Common myeloid progenitor, CD34-positive (primary cell): ENCODE measurements around the gene FBXW7. TPM values are rescaled to one million over a fixed set of nuclear protein-coding genes. Genes with fewer than 3 reads are reported as not detected.

Source experiments
- CTCF ChIA-PET: fragments of 350-600 bp; sonication (Branson Sonifier 250); formaldehyde crosslinking; loops from one replicate; lab custom pipeline; 2021; ENCODE audit warnings: antibody characterized with exemption; lab: Charles Lee
- POLR2A ChIA-PET: fragments of 350-600 bp; sonication (Branson Sonifier 250); formaldehyde crosslinking; loops from one replicate; lab custom pipeline; 2021; ENCODE audit warnings: antibody characterized with exemption; lab: Charles Lee
- DNase-seq, 3 donors: peaks; one replicate each; pipeline versions ENCODE4 v3.0.0 to v3.0.0-alpha.2; 2013
- H3K27ac ChIP-seq, 2 experiments: 1 replicate in 1 of 2; 2 replicates in 1 of 2; pipeline ENCODE4 v1.7.0; 2013; ENCODE audit warnings: inconsistent platforms in 2 of 2, low read length in 2 of 2, mild to moderate bottlenecking in 2 of 2, low read depth in 1 of 2, moderate library complexity in 1 of 2; ENCODE audit not compliant: severe bottlenecking in 2 of 2, insufficient read depth in 1 of 2, poor library complexity in 1 of 2
- H3K27me3 ChIP-seq, 5 experiments: replicated peaks in 2 of 5; 1 replicate in 3 of 5; 2 replicates in 2 of 5; pipeline versions ENCODE4 v1.6.1 to v1.7.0; 2013; ENCODE audit warnings: low read length in 4 of 5, mild to moderate bottlenecking in 2 of 5, moderate library complexity in 2 of 5, inconsistent platforms in 1 of 5; ENCODE audit not compliant: insufficient read depth in 5 of 5, control insufficient read depth in 4 of 5
- H3K36me3 ChIP-seq, 4 experiments: 1 replicate in 2 of 4; 2 replicates in 2 of 4; pipeline versions ENCODE4 v1.6.1 to v1.7.0; 2013; ENCODE audit warnings: low read length in 3 of 4, control low read depth in 1 of 4, mild to moderate bottlenecking in 1 of 4; ENCODE audit not compliant: control insufficient read depth in 4 of 4, insufficient read depth in 4 of 4
- H3K4me1 ChIP-seq, 4 experiments: 1 replicate in 3 of 4; 2 replicates in 1 of 4; pipeline versions ENCODE4 v1.6.1 to v1.7.1; 2013; ENCODE audit warnings: low read length in 3 of 4, mild to moderate bottlenecking in 3 of 4, control low read depth in 1 of 4, inconsistent platforms in 1 of 4, moderate library complexity in 1 of 4; ENCODE audit not compliant: control insufficient read depth in 4 of 4, insufficient read depth in 4 of 4; ENCODE audit errors: control extremely low read depth in 1 of 4
- H3K4me3 ChIP-seq, 7 experiments: 1 replicate in 4 of 7; 2 replicates in 3 of 7; pipeline versions ENCODE4 v1.5.1 to v1.7.0; 2013; ENCODE audit warnings: mild to moderate bottlenecking in 7 of 7, low read length in 6 of 7, moderate library complexity in 6 of 7, inconsistent platforms in 2 of 7, low read depth in 2 of 7, control low read depth in 1 of 7; ENCODE audit not compliant: insufficient read depth in 4 of 7, control insufficient read depth in 1 of 7; ENCODE audit errors: extremely low read depth in 1 of 7
- H3K9me3 ChIP-seq, 5 experiments: 1 replicate in 4 of 5; 2 replicates in 1 of 5; pipeline versions ENCODE4 v1.6.1 to v1.7.1; 2013; ENCODE audit warnings: low read length in 4 of 5, mild to moderate bottlenecking in 2 of 5, inconsistent platforms in 1 of 5, low read depth in 1 of 5, moderate library complexity in 1 of 5; ENCODE audit not compliant: control insufficient read depth in 4 of 5, insufficient read depth in 2 of 5; ENCODE audit errors: control extremely low read depth in 1 of 5
- WGBS: methylation state at CpG from one replicate; pipeline ENCODE4 v1.1.5; 2013; ENCODE audit not compliant: insufficient coverage; 5-methylcytosine and 5-hydroxymethylcytosine counted together
- polyA plus RNA-seq: library from polyadenylated mRNA; unstranded; fragments of 120-200 nt; gene quantifications from one replicate; pipeline ENCODE4 v1.2.1, GENCODE V29; 2013

The FBXW7 gene, protein sequence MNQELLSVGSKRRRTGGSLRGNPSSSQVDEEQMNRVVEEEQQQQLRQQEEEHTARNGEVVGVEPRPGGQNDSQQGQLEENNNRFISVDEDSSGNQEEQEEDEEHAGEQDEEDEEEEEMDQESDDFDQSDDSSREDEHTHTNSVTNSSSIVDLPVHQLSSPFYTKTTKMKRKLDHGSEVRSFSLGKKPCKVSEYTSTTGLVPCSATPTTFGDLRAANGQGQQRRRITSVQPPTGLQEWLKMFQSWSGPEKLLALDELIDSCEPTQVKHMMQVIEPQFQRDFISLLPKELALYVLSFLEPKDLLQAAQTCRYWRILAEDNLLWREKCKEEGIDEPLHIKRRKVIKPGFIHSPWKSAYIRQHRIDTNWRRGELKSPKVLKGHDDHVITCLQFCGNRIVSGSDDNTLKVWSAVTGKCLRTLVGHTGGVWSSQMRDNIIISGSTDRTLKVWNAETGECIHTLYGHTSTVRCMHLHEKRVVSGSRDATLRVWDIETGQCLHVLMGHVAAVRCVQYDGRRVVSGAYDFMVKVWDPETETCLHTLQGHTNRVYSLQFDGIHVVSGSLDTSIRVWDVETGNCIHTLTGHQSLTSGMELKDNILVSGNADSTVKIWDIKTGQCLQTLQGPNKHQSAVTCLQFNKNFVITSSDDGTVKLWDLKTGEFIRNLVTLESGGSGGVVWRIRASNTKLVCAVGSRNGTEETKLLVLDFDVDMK
- 26.7 TPM for polyA plus RNA-seq

DNA sequence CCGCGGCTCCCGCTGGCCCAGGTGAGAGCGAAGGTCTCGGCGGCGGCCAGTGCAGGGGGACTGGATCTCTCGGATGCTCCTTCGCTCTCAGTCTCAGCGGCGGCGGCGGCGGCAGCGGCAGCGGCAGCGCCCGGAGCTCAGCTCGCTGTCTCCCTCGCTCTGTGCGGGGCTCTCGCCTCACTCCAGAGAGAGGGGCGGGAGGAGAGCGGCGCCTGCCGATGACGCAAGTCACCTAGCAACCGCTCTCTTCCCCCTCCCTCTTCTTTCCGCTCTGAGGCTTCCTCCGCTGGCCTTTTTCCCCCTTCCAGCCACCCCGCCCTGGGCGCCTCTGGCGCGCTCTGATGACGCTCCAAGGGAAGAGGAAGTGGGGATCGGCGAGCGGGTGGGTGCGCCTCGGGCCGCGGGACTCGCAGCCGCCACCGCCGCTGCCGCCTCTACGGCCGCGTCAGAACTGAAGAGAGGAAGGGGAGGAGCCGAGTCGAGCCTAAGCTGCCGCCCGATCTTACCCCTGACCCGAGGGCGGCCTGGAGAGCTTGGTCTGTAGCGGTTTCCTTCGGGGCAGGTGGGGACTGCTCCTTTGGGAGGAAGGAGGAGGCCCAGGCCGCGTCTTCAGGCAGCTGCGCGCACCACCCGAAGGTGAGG is at the start of gene FBXW7:
TSS of gene FBXW7 (minus strand) at position 190 of the 642 bp plus-strand sequence. CDS start 124,289 bp downstream, outside the sequence.
- peak within 1 kb of the TSS; percentile 82 to 100 (median 91) for H3K4me3 ChIP-seq
- WGBS = under 1% methylated on average over 42 of the region's 63 CpGs
- CTCF ChIA-PET = interaction anchor here (0.7 to 2.5 kb wide), 5 partner anchors 18 to 79 kb away, joined by 3 to 11 read pairs (median 5); no protein-coding TSS in a partner anchor
- POLR2A ChIA-PET = interaction anchor here (0.7 to 1.1 kb wide), 4 partner anchors 9 to 335 kb away, joined by 3 to 5 read pairs (median 4); no protein-coding TSS in a partner anchor
- H3K27ac ChIP-seq = peak within 1 kb of the TSS; percentile 86 to 95
- H3K36me3 ChIP-seq = peaks cover 5 to 12% (median 8%) of the 10 kb centered on the region in 4 experiments
- peak; percentile 99 to 100 (median 100) for DNase-seq
- H3K27me3 ChIP-seq = no peaks in the 10 kb centered on the region
- peaks cover 0 to 10% (median 0%) of the 10 kb centered on the region in 5 experiments for H3K9me3 ChIP-seq
- peaks cover 12 to 40% (median 24%) of the 10 kb centered on the region in 4 experiments for H3K4me1 ChIP-seq

DNA sequence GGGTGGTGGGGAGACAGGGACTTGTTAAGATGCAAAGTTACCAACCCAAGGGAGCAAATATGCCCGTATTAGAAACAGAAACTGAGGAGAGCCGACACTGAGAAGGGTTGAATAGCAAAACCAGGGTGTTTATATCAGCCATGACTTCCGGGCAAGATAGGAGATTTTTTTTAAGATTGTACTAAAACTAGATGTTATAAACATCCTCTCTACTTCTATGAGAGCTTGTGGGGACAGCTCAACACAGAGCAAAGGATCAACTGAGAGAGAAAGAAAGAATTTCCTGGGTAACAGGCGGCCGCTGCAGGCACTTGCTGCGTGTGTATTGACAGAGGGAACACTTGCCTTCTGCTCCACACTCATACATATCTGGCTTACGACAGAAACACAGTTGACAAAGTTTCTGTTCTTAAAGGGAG is 49.1 kb upstream of the FBXW7 start:
- DNase-seq = no peak
- H3K36me3 ChIP-seq = no peaks in the 10 kb centered on the region
- H3K27me3 ChIP-seq = no peaks in the 10 kb centered on the region
- WGBS = 100% methylated on average over 2 of the region's 7 CpGs
- ChIA-PET POLR2A (no interaction called here), CTCF (no interaction called here)
- no peaks in the 10 kb centered on the region for H3K4me1 ChIP-seq
- H3K4me3 ChIP-seq = no peak overlapping the region
- no peak overlapping the region for H3K27ac ChIP-seq
- H3K9me3 ChIP-seq = no peaks in the 10 kb centered on the region

DNA sequence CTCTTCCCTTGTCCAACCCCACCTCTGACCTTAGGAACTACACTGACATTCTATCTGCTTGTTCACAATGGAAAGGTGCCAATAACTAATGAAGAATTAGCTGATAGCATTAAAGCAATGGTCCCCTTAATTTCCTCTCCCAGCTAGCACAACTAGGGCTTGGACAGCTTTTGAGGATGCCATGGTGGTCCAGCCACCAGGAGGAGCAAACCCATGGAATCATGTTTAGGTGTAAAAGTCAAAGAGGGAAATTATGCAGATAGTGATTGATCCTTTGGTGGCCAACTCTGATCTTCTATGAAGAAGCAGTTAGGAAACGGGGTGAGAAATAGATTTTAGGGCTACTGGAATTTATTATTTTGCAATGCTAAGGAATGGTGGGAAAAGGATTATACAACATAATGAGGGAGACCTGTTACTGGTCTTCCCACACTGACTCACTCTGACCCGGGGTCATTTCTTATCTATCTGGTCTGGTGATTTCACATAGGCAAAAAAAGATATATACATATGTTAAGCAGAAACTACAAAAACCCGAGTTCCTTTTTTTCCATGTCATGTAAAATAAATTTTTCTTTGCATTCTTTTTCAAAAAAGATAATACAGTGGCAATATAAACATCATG is 45.8 kb upstream of the FBXW7 start:
- CTCF ChIA-PET = no interaction called here
- H3K4me3 ChIP-seq = no peak overlapping the region
- H3K27me3 ChIP-seq = no peaks in the 10 kb centered on the region
- no peak for DNase-seq
- POLR2A ChIA-PET = no interaction called here
- H3K9me3 ChIP-seq = no peaks in the 10 kb centered on the region
- WGBS = 100% methylated on average over 1 of the region's 3 CpGs
- H3K36me3 ChIP-seq = no peaks in the 10 kb centered on the region
- H3K27ac ChIP-seq = no peak overlapping the region
- no peaks in the 10 kb centered on the region for H3K4me1 ChIP-seq

DNA sequence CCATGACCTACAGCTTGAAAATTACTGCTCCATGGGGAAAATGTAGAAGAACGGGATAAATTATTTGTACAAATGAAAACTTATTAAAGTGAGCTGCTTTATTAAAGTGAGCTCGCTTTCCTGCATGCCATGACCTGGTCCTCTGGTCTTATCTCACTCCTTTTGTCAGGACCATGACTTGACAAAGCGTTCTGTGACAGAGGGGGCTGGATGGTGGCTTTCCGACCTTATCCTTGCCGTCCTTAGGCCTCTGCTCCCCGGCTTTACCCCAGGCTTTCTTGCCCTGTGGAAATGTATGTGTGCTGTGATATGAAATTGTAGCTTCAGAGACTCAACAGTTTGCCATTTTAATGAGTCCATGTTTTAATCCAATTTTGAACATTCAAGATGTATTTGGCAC is 44.0 kb upstream of the FBXW7 start:
- no peaks in the 10 kb centered on the region for H3K9me3 ChIP-seq
- ChIA-PET POLR2A (interaction anchor here (1.5 kb wide), 1 partner anchor 10 kb away, joined by 5 read pairs; no protein-coding TSS in a partner anchor), CTCF (interaction anchor here (1.2 kb wide), 1 partner anchor 48 kb away, joined by 3 read pairs; no protein-coding TSS in a partner anchor)
- no peak overlapping the region for H3K27ac ChIP-seq
- H3K4me3 ChIP-seq = no peak overlapping the region
- WGBS = 93% methylated on average over 3 of the region's 6 CpGs
- H3K36me3 ChIP-seq = no peaks in the 10 kb centered on the region
- H3K27me3 ChIP-seq = no peaks in the 10 kb centered on the region
- DNase-seq = no peak
- no peaks in the 10 kb centered on the region for H3K4me1 ChIP-seq

DNA sequence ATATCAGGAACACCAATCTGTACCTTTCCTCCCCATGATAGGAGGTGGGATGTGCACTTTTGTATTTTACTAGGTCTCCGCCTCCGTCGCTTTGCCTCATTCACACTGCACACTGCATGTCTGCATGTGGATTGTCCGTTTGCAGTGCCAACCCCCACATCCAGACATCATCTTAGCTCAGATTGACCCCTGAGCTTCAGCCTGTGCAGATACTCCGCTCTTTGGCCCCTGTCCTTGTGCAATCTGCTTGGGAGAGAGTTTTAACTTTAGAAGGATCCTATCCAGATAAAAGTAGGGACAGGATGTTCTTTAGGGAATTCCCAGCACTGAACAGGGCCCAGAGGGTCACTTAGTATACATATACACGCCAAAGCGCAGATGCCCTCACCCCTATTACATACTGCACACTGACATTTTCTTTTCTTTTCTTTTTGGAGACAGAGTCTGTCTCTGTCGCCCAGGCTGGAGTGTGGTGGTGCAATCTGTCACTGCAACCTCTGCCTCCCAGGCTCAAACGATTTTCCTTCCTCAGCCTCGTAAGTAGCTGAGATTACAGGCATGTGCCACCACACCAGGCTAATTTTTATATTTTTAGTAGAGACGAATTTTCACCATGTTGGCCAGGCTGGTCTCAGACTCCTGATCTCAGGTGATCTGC is 43.3 kb upstream of the FBXW7 start:
- no peak overlapping the region for H3K4me3 ChIP-seq
- H3K4me1 ChIP-seq = no peaks in the 10 kb centered on the region
- H3K27me3 ChIP-seq = no peaks in the 10 kb centered on the region
- WGBS = 93% methylated on average over 11 of the region's 11 CpGs
- H3K36me3 ChIP-seq = no peaks in the 10 kb centered on the region
- no peaks in the 10 kb centered on the region for H3K9me3 ChIP-seq
- CTCF ChIA-PET = interaction anchor here (1.2 to 1.3 kb wide), 2 partner anchors 11 to 49 kb away, joined by 3 to 4 read pairs; no protein-coding TSS in a partner anchor
- POLR2A ChIA-PET = interaction anchor here (1.5 kb wide), 1 partner anchor 11 kb away, joined by 5 read pairs; no protein-coding TSS in a partner anchor
- no peak overlapping the region for H3K27ac ChIP-seq
- DNase-seq = no peak

DNA sequence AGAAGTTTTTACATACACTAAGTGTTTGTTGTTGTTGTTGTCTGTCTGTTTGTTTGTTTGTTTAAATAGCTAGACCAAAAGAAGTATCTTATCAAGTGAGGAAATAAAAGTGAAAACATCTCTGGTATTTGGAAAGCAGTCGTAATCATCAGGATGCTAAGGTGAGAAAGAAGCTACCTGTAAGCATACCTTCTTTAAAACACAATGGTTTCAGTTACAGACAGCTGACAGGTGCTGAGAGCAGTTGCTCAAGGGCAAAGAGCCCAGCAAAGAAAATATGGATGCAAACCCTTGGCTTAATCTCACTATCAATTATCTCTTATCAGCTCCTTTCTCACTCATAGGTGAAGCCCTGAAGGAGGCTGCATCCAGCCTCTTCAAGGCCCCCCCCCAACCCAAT is 42.8 kb upstream of the FBXW7 start:
- Histone ChIP-seq H3K4me3 (no peak overlapping the region), H3K9me3 (no peaks in the 10 kb centered on the region), H3K27me3 (no peaks in the 10 kb centered on the region), H3K36me3 (no peaks in the 10 kb centered on the region), H3K27ac (no peak overlapping the region), H3K4me1 (no peaks in the 10 kb centered on the region)
- WGBS = 86% methylated on average over 1 of the region's 1 CpG
- ChIA-PET CTCF (interaction anchor here (0.7 to 1.3 kb wide), 3 partner anchors 11 to 68 kb away, joined by 3 to 4 read pairs (median 3); no protein-coding TSS in a partner anchor), POLR2A (no interaction called here)
- DNase-seq = no peak
